Erythroblast (primary cell): ENCODE data around the gene SOCS4.
"Not testable (repeated sequence)": the region's sequence is repeated elsewhere in the genome, so short reads cannot be mapped to it uniquely, and the experiment has no call there.

Source experiments
- DNase-seq, 2 experiments: peaks; one replicate each; lab custom pipeline; 2025; lab: John Stamatoyannopoulos, UW
- GATA1 ChIP-seq: IDR thresholded peaks from 2 replicates; pipeline ENCODE4 v1.6.1; 2011; ENCODE audit warnings: low read depth, mild to moderate bottlenecking, control low read depth, low read length, moderate library complexity
- POLR2A ChIP-seq: IDR thresholded peaks from 2 replicates; pipeline ENCODE4 v1.6.1; 2011; ENCODE audit warnings: mild to moderate bottlenecking, low read length

SOCS4 gene

GRCh38 chr14:55026793-55027561 lies at the start of gene SOCS4, which contains the start of gene WDHD1:
Gene SOCS4, plus strand, starts transcription at chr14:55027236. Its CDS starts 15,806 bp downstream, at chr14:55043042.
Gene WDHD1, minus strand, starts transcription at chr14:55027099. Its CDS starts 312 bp downstream, at chr14:55026787.
- TF ChIP-seq POLR2A: peak; percentile 97
- TF ChIP-seq GATA1: no peak

GRCh38 chr14:54979039-54979438 lies 48.0 kb upstream of the SOCS4 start:
- no peak for TF ChIP-seq POLR2A
- no peak for TF ChIP-seq GATA1
- no peak for DNase-seq

More at GRCh38 chr14:55026793-55027561, at the start of gene SOCS4, which contains the start of gene WDHD1:
- DNase-seq: peak; percentile 97 to 99

GRCh38 chr14:54981698-54982097 lies 45.3 kb upstream of the SOCS4 start:
- TF ChIP-seq POLR2A (no peak), GATA1 (no peak)
- peak; percentile 2 to 16 for DNase-seq

- DNase-seq: no peak
- TF ChIP-seq GATA1: no peak
- no peak for TF ChIP-seq POLR2A
Measured at GRCh38 chr14:54985156-54985555, 41.9 kb upstream of the SOCS4 start.

- no peak for DNase-seq
- no peak for TF ChIP-seq GATA1
- TF ChIP-seq POLR2A: no peak
Measured at GRCh38 chr14:55000381-55000780, 26.7 kb upstream of the SOCS4 start.

GRCh38 chr14:55005071-55005470 lies 22.0 kb upstream of the SOCS4 start:
- TF ChIP-seq GATA1: no peak
- no peak for TF ChIP-seq POLR2A
- no peak for DNase-seq

- no peak for DNase-seq
- TF ChIP-seq GATA1 (no peak), POLR2A (no peak)
Measured at GRCh38 chr14:55015006-55015405, 12.0 kb upstream of the SOCS4 start.

GRCh38 chr14:55019968-55020554 lies 7.0 kb upstream of the SOCS4 start:
- peak in 1 of 2 experiments; percentile 46 for DNase-seq
- TF ChIP-seq GATA1 (no peak), POLR2A (no peak)

- not testable (repeated sequence) for DNase-seq
Measured at GRCh38 chr14:55024365-55024764, 2.7 kb upstream of the SOCS4 start.

- DNase-seq: peak; percentile 43 to 55
- TF ChIP-seq GATA1: no peak
- no peak for TF ChIP-seq POLR2A
Measured at GRCh38 chr14:55025948-55026347, 1.1 kb upstream of the SOCS4 start.

GRCh38 chr14:55026441-55026792 lies 619 bp upstream of the SOCS4 start:
- no peak for DNase-seq
- no peak for TF ChIP-seq POLR2A
- TF ChIP-seq GATA1: no peak

GRCh38 chr14:55028066-55028465 lies 1.0 kb downstream of the SOCS4 start:
- TF ChIP-seq GATA1 (no peak), POLR2A (no peak)
- peak; percentile 32 to 47 for DNase-seq

GRCh38 chr14:55028476-55028875 lies 1.4 kb downstream of the SOCS4 start:
- DNase-seq: no peak
- TF ChIP-seq GATA1 (no peak), POLR2A (no peak)

- no peak for DNase-seq
- TF ChIP-seq POLR2A (no peak), GATA1 (no peak)
Measured at GRCh38 chr14:55031190-55031589, 4.2 kb downstream of the SOCS4 start.

- DNase-seq: not testable (repeated sequence)
Measured at GRCh38 chr14:55037995-55038394, 11.0 kb downstream of the SOCS4 start.
